Measurements from ENCODE around the gene SMO.

- TF ChIP-seq CTCF (IDR thresholded peaks at IDR 0.05) (no peak), POLR2A (IDR thresholded peaks at IDR 0.05) (no peak)
Observed at GRCh38 chr7:129144095-129144833, 44.2 kb upstream of the SMO start, which contains the start of gene TSPAN33.

Data from vagina (tissue), 2 donors.